HG03066 (cell line): ENCODE data around the gene FTCD.
"Not testable (repeated sequence)": the region's sequence is repeated elsewhere in the genome, so short reads cannot be mapped to it uniquely, and the experiment has no call there.

Experiments
- ATAC-seq: cut with Tn5 transposase; IDR thresholded peaks from one replicate; pipeline ENCODE4 v1.9.1; 2021; ENCODE audit warnings: low read depth; ENCODE audit not compliant: unreplicated experiment

FTCD gene

DNA sequence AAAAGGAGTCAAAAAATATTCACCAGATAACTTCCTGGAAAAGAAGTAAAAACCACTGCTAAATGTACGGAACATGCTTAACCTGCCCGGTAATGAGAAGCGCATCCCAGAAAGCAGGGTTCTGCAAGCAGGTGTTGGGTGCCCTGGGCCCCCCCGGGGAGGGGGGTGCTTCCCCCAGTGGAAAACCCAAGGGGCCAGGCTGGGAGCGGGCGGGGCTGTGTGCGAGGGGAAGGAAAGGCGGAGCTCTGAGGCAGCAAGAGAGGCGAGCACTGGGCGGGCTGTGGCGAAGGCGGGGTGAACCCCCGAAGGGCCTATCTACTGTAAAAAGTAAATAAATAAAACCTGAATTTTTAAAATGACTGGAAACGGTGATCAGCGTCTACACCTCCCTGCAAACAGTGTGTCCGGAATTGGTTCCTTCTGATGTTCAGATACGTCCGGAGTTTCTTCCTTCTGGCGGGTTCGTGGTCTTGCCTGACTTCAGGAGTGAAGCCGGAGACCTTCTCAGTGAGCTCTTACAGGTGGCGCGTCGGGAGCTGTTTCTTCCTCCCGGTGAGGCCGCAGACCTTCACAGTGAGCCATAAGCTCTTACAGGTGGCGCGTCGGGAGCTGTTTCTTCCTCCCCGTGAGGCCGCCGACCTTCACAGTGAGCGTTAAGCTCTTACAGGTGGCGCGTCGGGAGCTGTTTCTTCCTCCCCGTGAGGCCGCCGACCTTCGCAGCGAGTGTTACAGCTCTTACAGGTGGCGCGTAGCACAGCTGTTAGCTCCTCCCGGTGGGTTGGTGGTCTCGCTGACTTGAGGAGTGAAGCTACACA, 13.4 kb downstream of the FTCD start:
- no peak for ATAC-seq

DNA sequence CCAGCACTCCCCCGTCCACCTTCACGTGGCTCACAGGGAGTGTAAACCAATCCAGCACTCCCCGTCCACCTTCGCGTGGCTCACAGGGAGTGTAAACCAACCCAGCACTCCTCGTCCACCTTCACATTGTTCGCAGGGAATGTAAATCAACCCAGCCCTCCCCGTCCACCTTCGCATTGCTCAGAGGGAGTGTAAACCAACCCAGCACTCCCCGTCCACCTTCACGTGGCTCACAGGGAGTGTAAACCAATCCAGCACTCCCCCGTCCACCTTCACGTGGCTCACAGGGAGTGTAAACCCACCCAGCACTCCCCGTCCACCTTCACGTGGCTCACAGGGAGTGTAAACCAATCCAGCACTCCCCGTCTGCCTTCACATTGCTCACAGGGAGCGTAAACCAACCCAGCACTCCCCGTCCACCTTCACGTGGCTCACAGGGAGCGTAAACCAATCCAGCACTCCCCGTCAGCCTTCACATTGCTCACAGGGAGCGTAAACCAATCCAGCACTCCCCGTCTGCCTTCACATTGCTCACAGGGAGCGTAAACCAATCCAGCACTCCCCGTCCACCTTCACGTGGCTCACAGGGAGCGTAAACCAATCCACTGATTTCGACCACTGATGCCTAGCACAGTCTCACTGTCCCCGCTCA, 14.9 kb downstream of the FTCD start:
- not testable (repeated sequence) for ATAC-seq

DNA sequence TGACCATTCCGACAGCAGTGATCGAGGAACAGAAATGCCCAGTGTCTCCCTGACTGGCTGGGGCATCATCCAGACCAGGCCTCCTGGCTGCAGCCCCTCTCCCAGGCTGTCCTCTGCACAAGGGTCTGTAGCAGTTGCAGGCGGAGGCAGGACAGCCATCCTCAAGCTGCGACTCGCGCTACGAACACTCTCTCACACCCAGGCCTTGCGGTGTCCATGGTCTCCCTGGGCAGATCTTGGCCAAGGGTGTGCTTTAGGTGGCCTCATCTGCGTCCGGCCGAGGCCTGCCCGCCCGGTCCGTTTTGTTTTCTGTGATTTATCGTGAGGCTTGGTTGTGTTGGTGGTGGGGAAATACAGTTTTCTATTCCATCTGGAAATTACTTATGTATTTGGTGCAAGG, 15.7 kb downstream of the FTCD start:
- no peak for ATAC-seq

DNA sequence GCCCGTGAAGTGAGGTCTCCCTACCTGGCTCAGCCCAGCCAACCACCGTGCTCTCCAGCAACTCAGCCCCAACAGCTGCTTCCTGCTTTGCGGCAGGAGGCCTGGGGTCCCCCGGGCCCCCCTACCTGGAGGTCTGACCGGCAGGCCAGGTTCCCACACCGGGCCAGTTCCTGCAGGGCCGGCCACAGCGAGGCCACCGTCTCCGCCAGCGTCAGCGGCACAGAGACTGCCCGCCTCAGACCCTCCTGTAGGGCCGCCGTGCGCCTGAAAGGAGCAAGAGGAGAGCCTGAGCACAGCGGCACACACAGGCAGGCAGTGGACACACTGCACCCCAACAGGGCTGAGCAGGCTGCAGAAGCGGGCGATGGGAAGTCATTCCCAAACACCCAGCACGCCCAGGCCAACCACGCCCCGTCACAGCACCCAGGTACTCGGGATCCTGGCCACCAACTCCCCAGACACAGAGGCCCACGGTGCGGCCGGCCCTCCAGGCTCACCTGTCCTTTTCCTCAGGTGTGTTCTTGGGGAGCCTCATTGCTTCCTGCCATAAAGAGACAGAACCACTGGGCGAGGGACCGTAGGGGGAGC, 16.9 kb downstream of the FTCD start:
- no peak for ATAC-seq

DNA sequence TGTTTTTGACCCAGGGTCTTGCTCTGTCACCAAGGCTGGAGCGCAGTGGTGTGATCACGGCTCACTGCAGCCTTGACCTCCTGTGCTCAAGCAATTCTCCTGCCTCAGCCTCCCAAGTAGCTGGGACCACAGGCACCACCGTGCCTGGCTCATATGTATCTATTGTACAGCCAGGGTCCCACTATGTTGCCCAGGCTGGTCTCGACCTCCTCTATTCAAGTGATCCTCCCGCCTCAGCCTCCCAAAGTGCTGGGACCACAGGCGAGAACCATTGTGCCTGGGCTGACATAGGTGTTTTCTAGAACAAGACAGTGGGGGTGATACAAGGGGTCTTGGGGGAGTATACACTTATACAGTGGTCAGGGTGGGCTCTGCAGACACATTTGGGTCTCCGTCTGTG, 17.5 kb downstream of the FTCD start:
- ATAC-seq, result no peak

DNA sequence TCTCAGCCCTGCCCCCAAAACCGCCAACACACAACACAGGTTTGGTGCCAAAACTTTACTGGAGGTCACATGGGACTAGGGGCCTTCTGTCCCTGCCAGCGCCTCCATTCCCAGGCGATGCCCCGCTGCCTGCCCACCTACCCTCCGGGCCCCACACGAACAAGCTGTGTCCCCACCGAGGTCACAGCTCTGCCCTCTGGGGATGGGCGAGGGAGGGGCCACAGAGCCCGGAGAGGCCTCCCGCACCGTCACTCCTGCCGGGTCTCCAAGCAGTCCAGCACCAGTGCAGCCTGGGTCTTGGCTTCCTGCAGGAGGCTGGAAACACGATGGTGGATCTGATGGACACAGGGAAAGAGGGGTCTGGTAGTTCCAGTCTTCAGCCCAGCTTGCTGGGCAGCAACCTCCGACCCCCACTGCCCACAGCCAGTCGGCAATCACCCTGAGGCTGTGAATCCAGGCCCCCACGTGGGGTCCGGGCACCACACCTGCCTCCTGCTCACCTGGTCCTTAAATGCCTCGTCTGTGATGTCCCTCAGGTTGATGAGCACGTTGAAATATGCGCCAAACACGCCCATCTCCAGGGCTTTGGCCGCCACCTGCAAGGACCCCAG, 18.5 kb downstream of the FTCD start:
- ATAC-seq, result no peak

DNA sequence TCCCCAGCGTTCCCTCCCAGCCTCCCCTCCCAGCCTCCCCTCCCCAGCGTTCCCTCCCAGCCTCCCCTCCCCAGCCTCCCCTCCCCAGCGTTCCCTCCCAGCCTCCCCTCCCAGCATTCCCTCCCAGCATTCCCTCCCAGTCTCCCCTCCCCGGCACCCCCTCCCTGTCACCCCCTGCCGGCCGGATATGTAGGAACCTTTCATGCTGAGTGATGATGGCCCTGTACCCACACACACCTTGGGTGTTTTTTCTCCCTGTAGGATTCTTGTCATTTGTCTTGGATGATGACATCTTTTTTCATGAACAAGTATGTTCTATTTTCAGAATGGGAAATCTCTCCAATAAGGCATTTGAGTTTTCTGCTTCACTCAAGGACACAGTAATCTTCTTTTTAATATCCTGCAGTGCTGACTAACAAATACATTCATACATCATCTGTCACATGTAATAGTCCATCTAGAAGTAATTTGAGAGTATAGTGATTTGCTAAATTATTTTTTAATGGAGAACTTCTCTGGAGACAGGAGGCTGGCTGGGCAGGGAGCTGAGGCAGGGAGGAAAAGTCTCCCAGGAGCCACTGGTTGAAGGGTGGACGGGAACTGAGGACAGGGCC, 19.5 kb downstream of the FTCD start:
- no peak for ATAC-seq

DNA sequence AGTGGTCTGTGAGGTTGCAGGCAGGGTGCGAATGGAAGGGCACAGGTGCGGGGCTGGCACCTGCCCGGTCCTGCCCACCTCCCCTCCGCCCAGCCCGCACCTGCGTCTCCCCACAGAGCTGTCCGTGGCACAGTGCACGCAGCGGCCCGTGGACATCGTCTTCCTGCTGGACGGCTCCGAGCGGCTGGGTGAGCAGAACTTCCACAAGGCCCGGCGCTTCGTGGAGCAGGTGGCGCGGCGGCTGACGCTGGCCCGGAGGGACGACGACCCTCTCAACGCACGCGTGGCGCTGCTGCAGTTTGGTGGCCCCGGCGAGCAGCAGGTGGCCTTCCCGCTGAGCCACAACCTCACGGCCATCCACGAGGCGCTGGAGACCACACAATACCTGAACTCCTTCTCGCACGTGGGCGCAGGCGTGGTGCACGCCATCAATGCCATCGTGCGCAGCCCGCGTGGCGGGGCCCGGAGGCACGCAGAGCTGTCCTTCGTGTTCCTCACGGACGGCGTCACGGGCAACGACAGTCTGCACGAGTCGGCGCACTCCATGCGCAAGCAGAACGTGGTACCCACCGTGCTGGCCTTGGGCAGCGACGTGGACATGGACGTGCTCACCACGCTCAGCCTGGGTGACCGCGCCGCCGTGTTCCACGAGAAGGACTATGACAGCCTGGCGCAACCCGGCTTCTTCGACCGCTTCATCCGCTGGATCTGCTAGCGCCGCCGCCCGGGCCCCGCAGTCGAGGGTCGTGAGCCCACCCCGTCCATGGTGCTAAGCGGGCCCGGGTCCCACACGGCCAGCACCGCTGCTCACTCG, 23.3 kb downstream of the FTCD start:
- no peak for ATAC-seq

DNA sequence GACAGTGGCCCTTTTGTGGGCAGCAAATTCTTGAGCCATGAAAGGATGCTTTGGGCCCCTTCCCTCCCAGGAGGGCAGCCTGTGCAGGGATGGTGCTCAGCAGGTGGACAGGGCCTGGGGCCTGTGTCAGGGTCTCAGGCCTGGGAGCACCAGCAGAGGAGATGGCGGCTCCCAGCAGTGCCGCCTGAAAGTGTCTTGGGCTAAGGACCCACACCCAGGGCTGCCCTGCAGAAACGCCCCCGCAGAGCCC, 23.9 kb downstream of the FTCD start:
- ATAC-seq, result no peak

DNA sequence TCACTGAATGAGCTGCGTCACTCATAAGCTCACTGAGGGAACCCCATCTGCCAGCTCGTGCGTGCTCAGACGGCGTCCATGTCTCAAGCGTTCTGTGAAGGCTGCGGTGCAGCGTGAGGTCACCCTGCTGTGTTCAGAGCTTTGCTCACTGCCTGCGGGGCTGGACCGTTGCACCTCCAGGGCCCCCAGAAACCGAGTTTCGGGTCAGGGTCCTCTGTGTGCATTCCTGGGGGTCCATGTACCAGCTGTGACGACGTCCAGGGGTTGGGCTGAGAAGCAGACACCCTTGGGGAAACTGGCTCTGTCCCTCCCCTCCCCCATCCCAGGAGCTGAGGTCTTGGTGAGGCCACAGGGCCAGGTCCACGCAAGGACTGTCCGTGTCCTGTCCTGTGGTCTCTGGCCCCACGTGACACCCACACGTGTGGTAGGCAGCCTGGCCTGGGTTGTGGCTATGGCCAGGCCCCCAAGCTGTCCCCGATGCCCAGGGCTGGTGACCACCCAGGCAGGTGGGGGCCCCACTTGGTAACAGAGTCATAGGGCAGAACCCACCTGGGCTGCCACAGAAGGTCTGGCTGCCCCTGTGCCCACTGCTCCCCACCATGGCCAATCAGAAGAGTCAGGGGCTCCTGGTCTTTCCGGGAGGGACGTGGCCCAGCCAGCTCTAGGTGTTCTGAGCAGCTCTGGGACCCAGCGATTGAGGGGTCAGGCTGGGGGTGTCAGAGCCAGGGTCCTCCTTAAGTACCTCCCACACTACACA, 24.4 kb downstream of the FTCD start:
- ATAC-seq, result no peak

DNA sequence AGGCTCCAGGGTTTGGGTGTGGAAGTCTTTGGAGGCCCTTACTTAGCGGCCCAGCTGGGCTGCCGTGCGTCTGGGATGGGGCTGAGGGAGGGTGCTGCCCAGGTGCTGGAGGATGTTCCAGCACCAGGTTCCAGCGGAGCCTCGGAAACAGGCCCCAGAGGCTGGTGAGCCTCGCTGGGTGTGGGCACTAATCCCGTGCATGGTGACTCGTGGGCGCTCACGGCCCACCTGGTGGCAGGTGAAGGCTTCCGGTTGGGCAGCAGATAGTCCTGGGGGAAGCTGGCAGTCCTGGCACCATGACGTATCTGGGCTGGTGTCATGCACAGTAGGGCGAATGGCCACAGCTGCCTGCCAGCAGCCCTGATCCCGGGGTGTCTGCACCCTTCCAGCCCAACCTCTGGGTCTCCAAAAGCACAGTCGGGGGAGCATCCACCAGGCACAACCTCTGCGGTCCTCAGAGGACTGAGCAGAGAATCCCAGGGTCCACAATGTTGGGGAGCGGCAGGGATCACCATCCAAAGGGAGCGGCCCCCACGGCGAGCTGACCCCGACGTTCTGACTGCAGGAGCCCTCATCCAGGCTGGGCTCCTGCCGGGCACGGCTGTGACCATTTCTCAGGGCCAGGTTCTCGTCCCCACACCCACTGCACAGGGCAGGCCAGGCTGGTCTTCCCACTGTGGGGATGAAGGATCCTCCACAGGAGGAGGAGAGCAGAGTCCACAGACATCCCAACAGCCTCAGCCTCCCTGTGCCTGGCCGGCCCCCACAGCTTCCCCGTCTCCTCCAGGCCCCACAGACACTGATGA, 25.3 kb downstream of the FTCD start:
- no peak for ATAC-seq

DNA sequence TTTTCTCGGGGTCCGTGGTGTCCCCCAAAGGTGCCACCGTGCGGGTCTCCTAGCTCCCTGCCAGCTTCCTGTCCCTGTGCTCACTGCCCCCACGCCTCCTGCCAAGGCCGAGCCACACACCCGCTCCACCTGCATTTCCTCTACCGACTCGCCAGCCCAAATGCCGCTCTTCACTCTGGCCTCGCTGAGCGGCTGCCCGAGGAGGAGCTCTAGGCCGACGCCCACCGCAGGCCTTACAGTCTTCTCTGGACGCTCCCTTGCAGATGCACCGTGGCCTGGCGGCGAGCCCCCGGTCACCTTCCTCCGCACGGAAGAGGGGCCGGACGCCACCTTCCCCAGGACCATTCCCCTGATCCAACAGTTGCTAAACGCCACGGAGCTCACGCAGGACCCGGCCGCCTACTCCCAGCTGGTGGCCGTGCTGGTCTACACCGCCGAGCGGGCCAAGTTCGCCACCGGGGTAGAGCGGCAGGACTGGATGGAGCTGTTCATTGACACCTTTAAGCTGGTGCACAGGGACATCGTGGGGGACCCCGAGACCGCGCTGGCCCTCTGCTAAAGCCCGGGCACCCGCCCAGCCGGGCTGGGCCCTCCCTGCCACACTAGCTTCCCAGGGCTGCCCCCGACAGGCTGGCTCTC, 26.3 kb downstream of the FTCD start:
- ATAC-seq, result no peak

DNA sequence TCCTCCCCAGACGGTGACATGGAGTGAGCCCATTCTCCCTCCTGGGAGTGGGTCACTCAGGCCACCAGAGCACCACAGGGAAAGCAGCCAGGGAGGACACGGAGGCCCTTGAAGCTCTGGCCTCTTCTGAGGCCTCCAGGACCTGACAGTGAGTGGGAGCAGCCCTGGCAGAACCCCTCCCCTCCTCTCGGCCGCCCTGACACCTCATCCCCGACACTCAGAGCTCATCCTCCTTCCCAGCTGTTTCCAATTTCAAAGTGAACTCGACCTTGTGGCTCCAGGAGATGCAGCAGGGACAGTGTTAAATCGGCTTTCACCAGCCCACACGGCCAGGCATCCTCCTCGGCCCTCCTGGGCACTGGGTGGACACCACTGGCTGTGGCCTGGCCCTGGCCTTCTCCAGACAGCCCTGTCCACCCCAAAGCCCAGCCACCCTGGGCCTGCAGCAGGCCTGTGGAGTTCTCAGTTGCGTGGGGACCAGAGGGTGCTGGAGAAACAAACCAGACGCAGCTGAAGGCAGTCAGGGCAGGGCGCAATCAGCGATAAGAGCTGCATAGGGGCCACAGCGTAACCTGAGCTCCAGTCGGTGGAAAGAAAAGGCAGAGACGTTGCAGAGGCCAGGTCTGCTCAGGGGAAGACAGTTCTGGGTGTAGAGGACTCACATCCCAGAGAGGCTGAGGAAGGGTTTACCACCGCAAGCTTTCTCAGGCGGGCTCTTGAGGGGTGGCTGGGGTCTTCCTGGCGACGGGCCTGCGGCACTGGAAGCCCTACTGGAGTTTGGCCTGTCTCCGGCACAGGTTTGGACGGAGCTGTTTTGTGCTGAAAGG, 27.1 kb downstream of the FTCD start:
- ATAC-seq, result no peak

DNA sequence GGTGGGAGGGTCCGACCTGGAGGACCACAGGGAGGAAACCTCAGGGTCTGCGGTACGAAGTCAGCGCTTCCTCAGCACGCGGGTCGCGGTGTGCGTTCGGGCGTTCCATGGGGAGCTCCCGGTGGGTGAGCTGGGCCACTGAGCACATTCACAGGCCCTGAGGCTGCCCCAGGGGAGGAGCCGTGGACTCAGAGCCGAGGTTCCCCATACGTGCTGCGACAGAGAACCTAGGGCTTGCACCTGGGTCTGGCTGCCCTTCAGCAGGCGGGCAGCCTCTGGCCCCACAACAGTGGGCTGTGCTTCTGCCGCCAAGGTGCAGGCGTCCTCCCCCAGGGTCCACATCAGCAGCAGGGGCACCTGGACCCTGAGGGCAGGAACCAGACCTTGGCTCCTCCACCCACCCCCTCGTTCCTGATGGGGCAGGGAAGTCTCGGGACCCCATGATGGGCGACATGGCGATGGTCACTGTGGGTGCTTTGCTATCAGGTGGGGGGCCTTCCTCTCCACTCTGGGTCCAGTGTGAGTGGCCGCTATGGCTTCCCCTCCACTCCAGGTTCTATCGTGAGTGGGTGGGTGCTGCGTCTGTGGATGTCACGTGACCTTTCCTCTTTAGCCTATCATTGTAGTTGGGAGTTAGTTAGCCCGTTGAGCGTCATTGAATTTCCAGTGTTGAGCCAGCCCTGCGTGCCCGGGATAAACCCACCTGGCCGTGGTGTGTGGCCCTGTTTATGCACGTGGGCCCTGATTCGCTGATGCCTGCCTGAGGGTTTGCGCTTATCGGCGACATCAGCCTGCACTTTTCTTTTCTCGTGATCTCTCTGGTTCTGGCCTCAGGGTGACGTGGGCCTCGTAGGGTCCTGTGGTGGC, 27.9 kb downstream of the FTCD start:
- ATAC-seq, result no peak

DNA sequence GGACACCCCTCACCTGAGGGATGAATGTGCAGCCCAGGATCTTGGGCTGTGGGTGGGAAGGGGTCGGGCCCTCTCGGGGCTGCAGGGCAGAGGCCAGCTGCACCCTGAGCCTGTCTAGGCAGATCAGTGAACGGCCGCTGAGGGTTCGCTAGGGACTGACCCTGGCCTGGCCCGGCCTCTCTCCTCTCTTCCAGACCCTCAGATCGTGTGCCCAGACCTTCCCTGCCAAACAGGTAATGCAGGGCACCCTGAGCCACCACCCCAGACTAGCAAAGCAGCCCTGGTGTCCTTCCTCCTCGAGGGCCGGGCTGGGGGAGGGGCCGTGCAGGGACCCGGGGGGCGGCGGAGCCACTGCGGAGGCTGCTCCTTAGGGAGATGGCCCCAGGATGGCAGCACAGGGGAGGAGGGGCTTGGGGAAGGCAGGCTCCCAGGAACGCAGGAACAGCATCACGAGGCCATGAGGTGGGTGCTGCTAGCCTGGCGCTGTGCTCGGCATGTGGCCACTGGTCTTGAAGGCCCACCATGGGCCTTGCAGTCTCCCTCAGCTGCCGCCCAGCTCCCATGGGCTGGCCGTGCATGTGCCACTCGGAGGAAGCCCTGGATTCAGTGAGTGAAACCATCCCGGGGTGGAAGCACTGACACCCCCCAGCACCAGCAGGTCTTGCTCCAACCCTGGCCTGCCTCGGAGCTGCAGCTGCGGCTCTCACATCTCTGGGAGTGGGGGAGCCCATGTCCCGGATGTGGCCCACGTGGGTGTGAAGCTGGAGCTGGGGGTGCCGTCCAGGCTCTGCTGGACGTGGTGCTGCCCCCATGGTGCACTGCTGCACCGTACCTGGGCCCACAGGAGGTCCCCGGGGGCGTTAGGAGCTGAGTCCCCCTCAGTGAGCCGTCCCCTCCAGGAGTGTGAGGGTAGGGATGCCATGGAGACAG, 28.8 kb downstream of the FTCD start:
- ATAC-seq, result no peak

DNA sequence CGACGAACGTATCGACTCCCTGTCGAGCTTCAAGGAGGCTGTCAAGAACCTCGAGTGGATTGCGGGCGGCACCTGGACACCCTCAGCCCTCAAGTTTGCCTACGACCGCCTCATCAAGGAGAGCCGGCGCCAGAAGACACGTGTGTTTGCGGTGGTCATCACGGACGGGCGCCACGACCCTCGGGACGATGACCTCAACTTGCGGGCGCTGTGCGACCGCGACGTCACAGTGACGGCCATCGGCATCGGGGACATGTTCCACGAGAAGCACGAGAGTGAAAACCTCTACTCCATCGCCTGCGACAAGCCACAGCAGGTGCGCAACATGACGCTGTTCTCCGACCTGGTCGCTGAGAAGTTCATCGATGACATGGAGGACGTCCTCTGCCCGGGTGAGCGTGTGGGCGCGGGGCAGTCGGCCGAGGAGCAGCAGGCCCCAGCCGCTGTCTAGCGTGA, 29.5 kb downstream of the FTCD start:
- no peak for ATAC-seq
